HepG2 (cell line): ENCODE measurements around the gene RCC1. TPM values are rescaled to one million over a fixed set of nuclear protein-coding genes. Genes with fewer than 3 reads are reported as not detected.
A peak's percentile ranks its signal among the peaks of the same experiment; 100 is the strongest.

ENCODE experiments used
- ATAC-seq: fragments of 200-7000 bp; cut with Tn5 transposase; 3 replicates; pipeline ENCODE4 v1.9.1; 2020; ENCODE audit warnings: mild to moderate bottlenecking, moderate library complexity
- BruUV-seq: library from RNA; stranded (reverse); fragments of 400-500 nt; replicated peaks from 2 replicates; lab custom pipeline; 2021; lab: Mats Ljungman, UMichigan
- CTCF ChIA-PET: fragments of 300-600 bp; formaldehyde crosslinking; extraction: SDS; loops from one replicate; lab custom pipeline; 2021; ENCODE audit warnings: low total read pairs, inconsistent platforms, low intra/inter-chr PET ratio; lab: Yijun Ruan, JAX
- POLR2A ChIA-PET: fragments of 350-600 bp; sonication (Branson Sonifier 250); formaldehyde crosslinking; loops from one replicate; lab custom pipeline; 2020; ENCODE audit warnings: antibody characterized with exemption, inconsistent platforms; lab: Yijun Ruan, JAX
- DNase-seq: peaks from one replicate; pipeline ENCODE4 v3.0.0-alpha.2; 2015; ENCODE audit warnings: low spot score
- FAIRE-seq: peaks from 3 replicates; lab custom pipeline; 2011; peaks lifted over from hg19 to GRCh38; lab: Jason Lieb, UNC
- H2AFZ ChIP-seq: one replicate; pipeline ENCODE4 v1.6.1; 2011; ENCODE audit warnings: low read length, inconsistent platforms
- H3K27ac ChIP-seq: fragments of 300-600 bp; 3 replicates; pipeline ENCODE4 v1.8.0; 2011; ENCODE audit warnings: mixed run types, mild to moderate bottlenecking, mixed read lengths, low read length, inconsistent platforms; ENCODE audit not compliant: insufficient read depth; ENCODE audit errors: extremely low read length
- H3K27me3 ChIP-seq, 2 experiments: fragments of 200-600 bp in 1 of 2; 2 replicates in 1 of 2; 3 replicates in 1 of 2; pipeline versions ENCODE4 v1.6.0 to v1.8.0; 2011; ENCODE audit warnings: low read length in 2 of 2, mild to moderate bottlenecking in 2 of 2, moderate library complexity in 2 of 2, inconsistent platforms in 1 of 2; ENCODE audit not compliant: insufficient read depth in 2 of 2, control insufficient read depth in 1 of 2
- H3K36me3 ChIP-seq, 2 experiments: fragments of 200-600 bp in 1 of 2; replicated peaks in 1 of 2; 2 replicates in 1 of 2; 3 replicates in 1 of 2; pipeline versions ENCODE4 v1.5.1 to v1.8.0; 2011; ENCODE audit warnings: low read length in 2 of 2, inconsistent platforms in 1 of 2; ENCODE audit not compliant: insufficient read depth in 2 of 2, control insufficient read depth in 1 of 2
- H3K4me1 ChIP-seq: 2 replicates; pipeline ENCODE4 v1.5.1; 2012; ENCODE audit warnings: low read length, inconsistent platforms; ENCODE audit not compliant: insufficient read depth
- H3K4me2 ChIP-seq: 2 replicates; pipeline ENCODE4 v1.6.0; 2011; ENCODE audit warnings: low read depth, low read length, inconsistent platforms
- H3K4me3 ChIP-seq, 3 experiments: fragments of 200-600 bp in 1 of 3; sonication (generic), shearing (Covaris generic) in 1 of 3; replicated peaks in 1 of 3; 2 replicates each; pipeline ENCODE4 v1.5.1; 2011 to 2016; ENCODE audit warnings: low read length in 3 of 3, inconsistent platforms in 2 of 3, low read depth in 2 of 3, mild to moderate bottlenecking in 2 of 3, control low read depth in 1 of 3, mixed read lengths in 1 of 3; ENCODE audit not compliant: insufficient read depth in 1 of 3
- H3K79me2 ChIP-seq: one replicate; pipeline ENCODE4 v1.6.1; 2011; ENCODE audit warnings: low read length, inconsistent platforms; ENCODE audit not compliant: insufficient read depth
- H3K9ac ChIP-seq: 2 replicates; pipeline ENCODE4 v1.6.0; 2011; ENCODE audit warnings: mild to moderate bottlenecking, low read depth, low read length, inconsistent platforms; ENCODE audit not compliant: insufficient read depth
- H3K9me3 ChIP-seq: 2 replicates; pipeline ENCODE4 v1.5.1; 2012; ENCODE audit warnings: mild to moderate bottlenecking, low read length
- H4K20me1 ChIP-seq: 2 replicates; pipeline ENCODE4 v1.6.0; 2011; ENCODE audit warnings: inconsistent platforms, mild to moderate bottlenecking, low read length, moderate library complexity; ENCODE audit not compliant: insufficient read depth
- SAP130 ChIP-seq: IDR thresholded peaks from 2 replicates; pipeline ENCODE4 v1.6.1; 2016; ENCODE audit warnings: low read depth
- ZNF318 ChIP-seq: sonication (generic); formaldehyde crosslinking; IDR thresholded peaks from 2 replicates; pipeline ENCODE4 v1.4.0; 2020; ENCODE audit warnings: mild to moderate bottlenecking, missing genetic modification reagents
- WGBS: methylation state at CpG from one replicate; pipeline ENCODE4 v1.1.6; 2017; ENCODE audit warnings: low lambda C conversion rate; 5-methylcytosine and 5-hydroxymethylcytosine counted together
- in situ Hi-C: cut with HindIII; loops from 2 replicates; pipeline ENCODE4 v1.10.0; 2017; ENCODE audit warnings: low pct_unique_long_range_greater_than_20kb; ENCODE audit not compliant: extremely low pct_ligation_motif_present
- intact Hi-C: fragments of 100-400 bp; cut with micrococcal nuclease; formaldehyde crosslinking; loops from one replicate; pipeline ENCODE4 v1.10.0; 2022; ENCODE audit not compliant: unreplicated experiment
- polyA plus RNA-seq, 8 experiments: library from polyadenylated mRNA; depleted of rRNA in 3 of 8; stranded (reverse) in 7 of 8; unstranded in 1 of 8; fragments of >200 nt; fragmentation: Illumina TruSeq in 4 of 8; extraction: Trizol in 4 of 8; gene quantifications; 2 replicates each; pipeline versions ENCODE4 v1.2.1 to v1.2.3, GENCODE V29; 2011 to 2016; ENCODE audit warnings: low read depth in 4 of 8, missing spikeins in 1 of 8, mixed read lengths in 1 of 8; ENCODE audit not compliant: insufficient read depth in 1 of 8
- total RNA-seq, 5 experiments: library from RNA; depleted of rRNA; stranded (reverse); fragments of >200 nt; fragmentation: Illumina TruSeq; extraction: Trizol; gene quantifications; 2 replicates each; pipeline ENCODE4 v1.2.3, GENCODE V29; 2016; ENCODE audit warnings: low read depth in 1 of 5
- TF ChIP-seq, protein P1 (sequence below): IDR thresholded peaks from 2 replicates; pipeline ENCODE4 v1.6.1; 2016

Gene RCC1
- total and polyA plus RNA-seq, 2 of the 13 experiments (the other 11 are each of a cell fraction or from before 2014, with no cell fraction given) = 47.2 to 80.8 TPM

- ChIA-PET CTCF (no interaction called here), POLR2A (interaction anchor here (2.5 kb wide), 1 partner anchor 20 kb away, joined by 12 read pairs; no protein-coding TSS in a partner anchor)
- ATAC-seq = no peak
Observed at GRCh38 chr1:28560886-28561285, 55.0 kb downstream of the RCC1 start.

More at GRCh38 chr1:28560886-28561285, 55.0 kb downstream of the RCC1 start:
- TSS peak; percentile 41 for BruUV-seq
- Histone ChIP-seq H3K27ac (no peak overlapping the region), H3K4me3 (no peak overlapping the region), H3K9me3 (no peaks in the 10 kb centered on the region), H4K20me1 (no peaks in the 10 kb centered on the region), H3K4me2 (no peak overlapping the region), H3K79me2 (no peaks in the 10 kb centered on the region), H3K36me3 (peaks cover 12 to 45% of the 10 kb centered on the region in 2 experiments; a peak in 4 of 5 replicates), H3K9ac (no peak overlapping the region), H3K27me3 (no peaks in the 10 kb centered on the region), H3K4me1 (no peaks in the 10 kb centered on the region), H2AFZ (no peak overlapping the region)
- TF ChIP-seq ZNF318 = no peak
- TF ChIP-seq SAP130 (CRISPR knock-in tag) = no peak
- TF ChIP-seq, protein P1, sequence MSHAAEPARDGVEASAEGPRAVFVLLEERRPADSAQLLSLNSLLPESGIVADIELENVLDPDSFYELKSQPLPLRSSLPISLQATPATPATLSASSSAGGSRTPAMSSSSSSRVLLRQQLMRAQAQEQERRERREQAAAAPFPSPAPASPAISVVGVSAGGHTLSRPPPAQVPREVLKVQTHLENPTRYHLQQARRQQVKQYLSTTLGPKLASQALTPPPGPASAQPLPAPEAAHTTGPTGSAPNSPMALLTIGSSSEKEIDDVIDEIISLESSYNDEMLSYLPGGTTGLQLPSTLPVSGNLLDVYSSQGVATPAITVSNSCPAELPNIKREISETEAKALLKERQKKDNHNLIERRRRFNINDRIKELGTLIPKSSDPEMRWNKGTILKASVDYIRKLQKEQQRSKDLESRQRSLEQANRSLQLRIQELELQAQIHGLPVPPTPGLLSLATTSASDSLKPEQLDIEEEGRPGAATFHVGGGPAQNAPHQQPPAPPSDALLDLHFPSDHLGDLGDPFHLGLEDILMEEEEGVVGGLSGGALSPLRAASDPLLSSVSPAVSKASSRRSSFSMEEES (CRISPR knock-in tag) = no peak
- no peak for FAIRE-seq
- WGBS = 97% methylated on average over 3 of the region's 3 CpGs
- intact Hi-C loops = no loop called here
- DNase-seq = no peak
- in situ Hi-C loops = no loop called here
